Ammon's horn (tissue), 1 donor: ENCODE measurements around the gene ELMOD1.
"Not testable (repeated sequence)": the region's sequence is repeated elsewhere in the genome, so short reads cannot be mapped to it uniquely, and the experiment has no call there.

Experiments
- DNase-seq: peaks from one replicate; pipeline ENCODE4 v3.0.0-alpha.2; 2016; ENCODE audit warnings: low spot score

ELMOD1 gene

GRCh38 chr11:107590460-107591377 is at the start of gene ELMOD1:
Gene ELMOD1, plus strand, starts transcription at chr11:107591147. Its CDS starts 27,043 bp downstream, at chr11:107618190.
- DNase-seq = peak; percentile 66

- DNase-seq = no peak
Measured at GRCh38 chr11:107545101-107545514, 45.8 kb upstream of the ELMOD1 start.

- peak; percentile 45 for DNase-seq
Measured at GRCh38 chr11:107547961-107548360, 43.0 kb upstream of the ELMOD1 start.

- DNase-seq = peak; percentile 64
Measured at GRCh38 chr11:107549253-107549953, 41.5 kb upstream of the ELMOD1 start.

- DNase-seq = no peak
Measured at GRCh38 chr11:107549954-107550285, 41.0 kb upstream of the ELMOD1 start.

- DNase-seq = no peak
Measured at GRCh38 chr11:107550304-107550703, 40.6 kb upstream of the ELMOD1 start.

- DNase-seq = no peak
Measured at GRCh38 chr11:107561688-107562087, 29.3 kb upstream of the ELMOD1 start.

- no peak for DNase-seq
Measured at GRCh38 chr11:107562647-107563208, 28.2 kb upstream of the ELMOD1 start.

- DNase-seq = peak; percentile 62
Measured at GRCh38 chr11:107563702-107564101, 27.2 kb upstream of the ELMOD1 start.

- DNase-seq = no peak
Measured at GRCh38 chr11:107564877-107565218, 26.1 kb upstream of the ELMOD1 start.

- DNase-seq = peak; percentile 86
Measured at GRCh38 chr11:107565219-107565937, 25.6 kb upstream of the ELMOD1 start, which contains the start of gene ALKBH8. Gene ALKBH8, minus strand, starts transcription at chr11:107565735. Its CDS starts 4,842 bp downstream, at chr11:107560893.

GRCh38 chr11:107565955-107566501 is 24.9 kb upstream of the ELMOD1 start:
- not testable (repeated sequence) for DNase-seq

- DNase-seq = no peak
Measured at GRCh38 chr11:107566569-107566968, 24.4 kb upstream of the ELMOD1 start.

GRCh38 chr11:107567739-107568335 is 23.1 kb upstream of the ELMOD1 start:
- no peak for DNase-seq

- no peak for DNase-seq
Measured at GRCh38 chr11:107570015-107570414, 20.9 kb upstream of the ELMOD1 start.

GRCh38 chr11:107573438-107573837 is 17.5 kb upstream of the ELMOD1 start:
- no peak for DNase-seq

- DNase-seq = peak; percentile 58
Measured at GRCh38 chr11:107576497-107577345, 14.2 kb upstream of the ELMOD1 start.

- DNase-seq = no peak
Measured at GRCh38 chr11:107577346-107577711, 13.6 kb upstream of the ELMOD1 start.

- not testable (repeated sequence) for DNase-seq
Measured at GRCh38 chr11:107579169-107579568, 11.8 kb upstream of the ELMOD1 start.

GRCh38 chr11:107581147-107581546 is 9.8 kb upstream of the ELMOD1 start:
- DNase-seq = no peak
